Measurements from ENCODE around the gene LGALS12. TPM values are rescaled to one million over a fixed set of nuclear protein-coding genes. Genes with fewer than 3 reads are reported as not detected.

LGALS12 gene
- polyA plus RNA-seq, 3 donors, result 6.8 to 16.3 (median 13.5) TPM

DNA sequence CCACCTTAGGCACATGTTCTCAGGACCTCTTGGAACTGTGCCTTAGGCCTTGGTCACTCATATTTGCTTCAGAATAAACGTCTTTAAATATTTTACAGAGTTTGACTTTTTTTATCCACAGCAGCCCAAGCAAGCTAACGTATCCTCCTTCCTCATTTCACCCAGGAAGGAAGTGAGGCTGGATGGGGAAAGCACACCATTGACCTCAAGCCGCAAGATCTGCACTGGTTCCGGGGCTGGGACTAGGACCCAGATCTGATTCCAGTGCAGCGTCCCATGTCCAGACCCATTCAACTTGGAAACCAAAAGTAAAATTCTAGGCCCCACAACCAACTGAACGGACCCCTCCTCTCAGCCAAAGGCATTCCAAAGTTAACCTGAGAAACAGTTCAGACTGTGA is 2.4 kb upstream of the LGALS12 start:
- peaks cover 67% of the 10 kb centered on the region for H3K4me1 Mint-ChIP-seq
- H3K9ac ChIP-seq (ENCODE audit: insufficient read depth, low read length, poor library complexity, severe bottlenecking), result peak overlapping the region; percentile 4
- peak; percentile 71 to 86 (median 78) for DNase-seq
- H3K27ac ChIP-seq (ENCODE audit: low read depth in 1 of 2, low read length in 2 of 2), result peak overlapping the region; percentile 50 to 79
- peak overlapping the region; percentile 87 for H3K4me2 ChIP-seq (replicated peaks; ENCODE audit: extremely low read depth, low read length, poor library complexity, severe bottlenecking)
- peaks cover 0 to 2% (median 0%) of the 10 kb centered on the region in 3 donors for H3K27me3 Mint-ChIP-seq (ENCODE audit: low read depth in 3 of 3)
- peaks cover 22% of the 10 kb centered on the region for H3K79me2 ChIP-seq (ENCODE audit: insufficient read depth, low read length)
- peaks cover 12 to 18% of the 10 kb centered on the region in 2 donors for H3K9me3 ChIP-seq (replicated peaks in 1 of 2; ENCODE audit: control insufficient read depth in 1 of 2, insufficient read depth in 1 of 2, low read length in 2 of 2)
- peak overlapping the region in 2 of 3 experiments; percentile 13 to 79 for H3K4me3 ChIP-seq (replicated peaks in 1 of 3; ENCODE audit: low read depth in 2 of 3, low read length in 3 of 3)
- peak overlapping the region; percentile 88 to 98 (median 95) for H3K27ac Mint-ChIP-seq
- H3K27me3 ChIP-seq (ENCODE audit: control insufficient read depth in 2 of 2, insufficient read depth in 2 of 2, low read length in 2 of 2), result no peaks in the 10 kb centered on the region
- H3K9me3 Mint-ChIP-seq, result peaks cover 15 to 30% (median 25%) of the 10 kb centered on the region in 7 donors
- WGBS (ENCODE audit: insufficient coverage), result 0% methylated on average over 3 of the region's 6 CpGs
- intact Hi-C loops (cut with micrococcal nuclease), result loop anchor here (5.0 to 10.0 kb wide), 2 partner anchors 59 to 121 kb away; partner anchors contain the start of gene PLAAT2 (in 1 of the 2)
- peaks cover 69% of the 10 kb centered on the region in 2 donors for H3K4me1 ChIP-seq (ENCODE audit: control insufficient read depth in 1 of 2, insufficient read depth in 2 of 2, low read length in 2 of 2)
- peaks cover 11 to 12% of the 10 kb centered on the region in 2 donors for H3K36me3 Mint-ChIP-seq
- H2AFZ ChIP-seq (ENCODE audit: insufficient read depth, low read depth, low read length, poor library complexity, severe bottlenecking), result no peak overlapping the region
- H3K4me3 Mint-ChIP-seq, result peak overlapping the region; percentile 54 to 82
- H4K20me1 ChIP-seq (ENCODE audit: insufficient read depth, low read length), result no peaks in the 10 kb centered on the region
- TF ChIP-seq, protein P1, sequence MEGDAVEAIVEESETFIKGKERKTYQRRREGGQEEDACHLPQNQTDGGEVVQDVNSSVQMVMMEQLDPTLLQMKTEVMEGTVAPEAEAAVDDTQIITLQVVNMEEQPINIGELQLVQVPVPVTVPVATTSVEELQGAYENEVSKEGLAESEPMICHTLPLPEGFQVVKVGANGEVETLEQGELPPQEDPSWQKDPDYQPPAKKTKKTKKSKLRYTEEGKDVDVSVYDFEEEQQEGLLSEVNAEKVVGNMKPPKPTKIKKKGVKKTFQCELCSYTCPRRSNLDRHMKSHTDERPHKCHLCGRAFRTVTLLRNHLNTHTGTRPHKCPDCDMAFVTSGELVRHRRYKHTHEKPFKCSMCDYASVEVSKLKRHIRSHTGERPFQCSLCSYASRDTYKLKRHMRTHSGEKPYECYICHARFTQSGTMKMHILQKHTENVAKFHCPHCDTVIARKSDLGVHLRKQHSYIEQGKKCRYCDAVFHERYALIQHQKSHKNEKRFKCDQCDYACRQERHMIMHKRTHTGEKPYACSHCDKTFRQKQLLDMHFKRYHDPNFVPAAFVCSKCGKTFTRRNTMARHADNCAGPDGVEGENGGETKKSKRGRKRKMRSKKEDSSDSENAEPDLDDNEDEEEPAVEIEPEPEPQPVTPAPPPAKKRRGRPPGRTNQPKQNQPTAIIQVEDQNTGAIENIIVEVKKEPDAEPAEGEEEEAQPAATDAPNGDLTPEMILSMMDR (IDR thresholded peaks at IDR 0.05), result no peak
- H3K36me3 ChIP-seq (replicated peaks in 1 of 2; ENCODE audit: control insufficient read depth in 1 of 2, insufficient read depth in 2 of 2, low read length in 2 of 2), result peaks cover 0 to 2% of the 10 kb centered on the region in 2 donors

DNA sequence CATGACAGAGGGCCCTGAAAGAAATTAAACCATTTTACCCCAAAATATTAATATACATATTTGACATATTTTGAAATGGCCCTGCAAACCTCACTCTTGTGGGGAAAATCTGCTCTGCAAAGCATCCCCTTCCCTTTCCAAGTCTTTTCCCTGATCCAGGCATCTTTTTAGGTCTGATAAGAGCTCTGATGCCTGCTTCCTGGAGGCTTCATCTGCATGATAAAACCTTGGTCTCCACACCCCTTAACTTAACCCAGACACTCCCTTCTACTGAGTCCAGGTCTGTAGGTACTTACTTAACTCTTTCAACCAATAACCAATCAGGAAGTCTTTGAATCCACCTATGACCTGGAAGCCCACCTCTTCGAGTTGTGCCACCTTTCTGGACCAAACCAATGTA is 1.8 kb upstream of the LGALS12 start:
- TF ChIP-seq, protein P1 (IDR thresholded peaks at IDR 0.05), result no peak
- no peaks in the 10 kb centered on the region for H3K27me3 ChIP-seq (ENCODE audit: control insufficient read depth in 2 of 2, insufficient read depth in 2 of 2, low read length in 2 of 2)
- peak overlapping the region; percentile 88 to 98 (median 95) for H3K27ac Mint-ChIP-seq

More for the DNA sequence above, 1.8 kb upstream of the LGALS12 start:
- Mint-ChIP-seq H3K36me3 (peaks cover 11 to 17% of the 10 kb centered on the region in 2 donors), H3K9me3 (peaks cover 11 to 26% (median 21%) of the 10 kb centered on the region in 7 donors), H3K27me3 (ENCODE audit: low read depth in 3 of 3) (peaks cover 0 to 2% (median 0%) of the 10 kb centered on the region in 3 donors), H3K4me1 (peaks cover 71% of the 10 kb centered on the region), H3K4me3 (peak overlapping the region in 1 of 2 donors; percentile 53)
- Histone ChIP-seq H2AFZ (ENCODE audit: insufficient read depth, low read depth, low read length, poor library complexity, severe bottlenecking) (no peak overlapping the region), H3K4me1 (ENCODE audit: control insufficient read depth in 1 of 2, insufficient read depth in 2 of 2, low read length in 2 of 2) (peaks cover 74% of the 10 kb centered on the region in 2 donors), H4K20me1 (ENCODE audit: insufficient read depth, low read length) (no peaks in the 10 kb centered on the region), H3K79me2 (ENCODE audit: insufficient read depth, low read length) (peaks cover 22% of the 10 kb centered on the region), H3K9ac (ENCODE audit: insufficient read depth, low read length, poor library complexity, severe bottlenecking) (no peak overlapping the region), H3K4me3 (replicated peaks in 1 of 3; ENCODE audit: low read depth in 2 of 3, low read length in 3 of 3) (peak overlapping the region in 1 of 3 experiments; percentile 79), H3K4me2 (replicated peaks; ENCODE audit: extremely low read depth, low read length, poor library complexity, severe bottlenecking) (peak overlapping the region; percentile 87), H3K9me3 (replicated peaks in 1 of 2; ENCODE audit: control insufficient read depth in 1 of 2, insufficient read depth in 1 of 2, low read length in 2 of 2) (peaks cover 11 to 18% of the 10 kb centered on the region in 2 donors), H3K27ac (ENCODE audit: low read depth in 1 of 2, low read length in 2 of 2) (peak overlapping the region in 1 of 2 donors; percentile 79), H3K36me3 (replicated peaks in 1 of 2; ENCODE audit: control insufficient read depth in 1 of 2, insufficient read depth in 2 of 2, low read length in 2 of 2) (peaks cover 1 to 8% of the 10 kb centered on the region in 2 donors)
- intact Hi-C loops (cut with micrococcal nuclease), result loop anchor here (5.0 to 10.0 kb wide), 2 partner anchors 58 to 121 kb away; partner anchors contain the start of gene PLAAT2 (in 1 of the 2)
- 100% methylated on average over 1 of the region's 1 CpG for WGBS (ENCODE audit: insufficient coverage)
- no peak for DNase-seq

Measured in CD14-positive monocyte (primary cell).